Osteocyte (in vitro differentiated cells): Measurements from ENCODE around the gene ABHD1. TPM values are rescaled to one million over a fixed set of nuclear protein-coding genes. Genes with fewer than 3 reads are reported as not detected.

Experiments
- DNase-seq: peaks from one replicate; pipeline ENCODE4 v3.0.0; 2021; ENCODE audit warnings: mixed read lengths; ENCODE audit not compliant: unreplicated experiment; ENCODE audit errors: extremely low spot score
- H3K27ac Mint-ChIP-seq: one replicate; pipeline ENCODE4 v1.8.0; 2021; ENCODE audit warnings: mild to moderate bottlenecking, mixed read lengths; ENCODE audit not compliant: unreplicated experiment
- H3K27me3 Mint-ChIP-seq: one replicate; pipeline ENCODE4 v1.8.0; 2021; ENCODE audit warnings: mixed read lengths; ENCODE audit not compliant: unreplicated experiment
- H3K36me3 Mint-ChIP-seq: one replicate; pipeline ENCODE4 v1.8.0; 2021; ENCODE audit warnings: mixed read lengths; ENCODE audit not compliant: unreplicated experiment
- H3K4me1 Mint-ChIP-seq: one replicate; pipeline ENCODE4 v1.8.0; 2021; ENCODE audit warnings: mixed read lengths; ENCODE audit not compliant: unreplicated experiment
- H3K4me3 Mint-ChIP-seq: one replicate; pipeline ENCODE4 v1.8.0; 2021; ENCODE audit warnings: mild to moderate bottlenecking, moderate library complexity, mixed read lengths; ENCODE audit not compliant: unreplicated experiment
- H3K9me3 Mint-ChIP-seq: one replicate; pipeline ENCODE4 v1.8.0; 2021; ENCODE audit warnings: mixed read lengths; ENCODE audit not compliant: unreplicated experiment
- CTCF ChIP-seq: fragments of 200-600 bp; sonication (generic); IDR thresholded peaks from 2 replicates; pipeline ENCODE4 v1.5.0; 2021; ENCODE audit warnings: antibody characterized with exemption, mild to moderate bottlenecking, moderate library complexity
- total RNA-seq: library from RNA; stranded (reverse); gene quantifications from 2 replicates; pipeline ENCODE4 v1.2.1, GENCODE V29; 2021

The ABHD1 gene
- total RNA-seq, 1 donor from 2014 or later, result 0.48 TPM

- Mint-ChIP-seq H3K27me3 (no peaks in the 10 kb centered on the region), H3K36me3 (peaks cover 4% of the 10 kb centered on the region)
Measured at GRCh38 chr2:27081984-27082772, 41.4 kb upstream of the ABHD1 start.

GRCh38 chr2:27082773-27083409, 40.7 kb upstream of the ABHD1 start:
- no peak for DNase-seq
- TF ChIP-seq CTCF, result no peak
- Mint-ChIP-seq H3K9me3 (no peaks in the 10 kb centered on the region), H3K27me3 (no peaks in the 10 kb centered on the region), H3K4me3 (no peak overlapping the region), H3K4me1 (peaks cover 49% of the 10 kb centered on the region), H3K27ac (no peak overlapping the region), H3K36me3 (peaks cover 4% of the 10 kb centered on the region)

More at GRCh38 chr2:27081984-27082772, 41.4 kb upstream of the ABHD1 start:
- no peak for DNase-seq
- Mint-ChIP-seq H3K9me3 (no peaks in the 10 kb centered on the region), H3K27ac (no peak overlapping the region), H3K4me3 (no peak overlapping the region), H3K4me1 (peaks cover 54% of the 10 kb centered on the region)
- no peak for TF ChIP-seq CTCF

- no peak for DNase-seq
- no peak for TF ChIP-seq CTCF
- Mint-ChIP-seq H3K9me3 (no peaks in the 10 kb centered on the region), H3K27me3 (no peaks in the 10 kb centered on the region), H3K36me3 (peaks cover 4% of the 10 kb centered on the region), H3K4me1 (peaks cover 42% of the 10 kb centered on the region), H3K27ac (no peak overlapping the region), H3K4me3 (no peak overlapping the region)
Measured at GRCh38 chr2:27083410-27084296, 40.0 kb upstream of the ABHD1 start.

GRCh38 chr2:27084297-27085061, 39.1 kb upstream of the ABHD1 start:
- H3K4me1 Mint-ChIP-seq, result peaks cover 38% of the 10 kb centered on the region
- H3K4me3 Mint-ChIP-seq, result no peak overlapping the region
- H3K27ac Mint-ChIP-seq, result no peak overlapping the region
- DNase-seq, result no peak
- TF ChIP-seq CTCF, result no peak
- H3K36me3 Mint-ChIP-seq, result peaks cover 4% of the 10 kb centered on the region
- no peaks in the 10 kb centered on the region for H3K27me3 Mint-ChIP-seq
- no peaks in the 10 kb centered on the region for H3K9me3 Mint-ChIP-seq
